Measurements from ENCODE around the gene BPIFB3. TPM values are rescaled to one million over a fixed set of nuclear protein-coding genes. Genes with fewer than 3 reads are reported as not detected.

BPIFB3 gene
- total RNA-seq, 1 experiment from 2014 or later: not detected

DNA sequence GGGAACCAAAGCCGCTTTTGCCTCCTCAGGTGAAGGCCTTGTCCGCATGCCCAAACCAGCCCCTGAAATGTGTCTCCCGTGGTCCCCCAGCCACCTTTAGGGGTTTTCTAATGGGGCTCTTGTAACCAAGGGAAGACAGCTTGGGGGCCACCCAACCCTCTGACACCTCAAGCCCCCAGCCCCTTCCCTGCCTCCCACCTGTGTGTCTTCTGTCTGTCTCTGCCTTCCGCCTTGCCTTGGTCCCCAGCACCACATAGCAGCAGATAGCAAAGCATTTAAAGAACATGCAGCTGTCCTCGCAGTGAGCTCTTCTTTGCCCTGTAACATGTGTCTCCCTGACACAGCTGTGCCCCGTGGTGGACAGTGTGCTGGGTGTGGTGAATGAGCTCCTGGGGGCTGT lies 9.6 kb downstream of the BPIFB3 start:
- Mint-ChIP-seq H3K36me3 (no peaks in the 10 kb centered on the region), H3K9me3 (no peaks in the 10 kb centered on the region), H3K27ac (no peak overlapping the region), H3K4me1 (no peaks in the 10 kb centered on the region), H3K4me3 (no peak overlapping the region), H3K27me3 (ENCODE audit: low read depth) (no peaks in the 10 kb centered on the region)
- ATAC-seq (no peak), DNase-seq (ENCODE audit: low spot score) (no peak)
- ChIA-PET POLR2A (no interaction called here), CTCF (no interaction called here)
- TF ChIP-seq, protein P1, sequence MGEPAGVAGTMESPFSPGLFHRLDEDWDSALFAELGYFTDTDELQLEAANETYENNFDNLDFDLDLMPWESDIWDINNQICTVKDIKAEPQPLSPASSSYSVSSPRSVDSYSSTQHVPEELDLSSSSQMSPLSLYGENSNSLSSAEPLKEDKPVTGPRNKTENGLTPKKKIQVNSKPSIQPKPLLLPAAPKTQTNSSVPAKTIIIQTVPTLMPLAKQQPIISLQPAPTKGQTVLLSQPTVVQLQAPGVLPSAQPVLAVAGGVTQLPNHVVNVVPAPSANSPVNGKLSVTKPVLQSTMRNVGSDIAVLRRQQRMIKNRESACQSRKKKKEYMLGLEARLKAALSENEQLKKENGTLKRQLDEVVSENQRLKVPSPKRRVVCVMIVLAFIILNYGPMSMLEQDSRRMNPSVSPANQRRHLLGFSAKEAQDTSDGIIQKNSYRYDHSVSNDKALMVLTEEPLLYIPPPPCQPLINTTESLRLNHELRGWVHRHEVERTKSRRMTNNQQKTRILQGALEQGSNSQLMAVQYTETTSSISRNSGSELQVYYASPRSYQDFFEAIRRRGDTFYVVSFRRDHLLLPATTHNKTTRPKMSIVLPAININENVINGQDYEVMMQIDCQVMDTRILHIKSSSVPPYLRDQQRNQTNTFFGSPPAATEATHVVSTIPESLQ (CRISPR knock-in tag; IDR thresholded peaks at IDR 0.05): no peak
- TF ChIP-seq SP1 (CRISPR knock-in tag; conservative IDR thresholded peaks at IDR 0.05): no peak
- TF ChIP-seq OVOL2 (CRISPR knock-in tag; IDR thresholded peaks at IDR 0.05; ENCODE audit: borderline replicate concordance): no peak
- TF ChIP-seq, protein P2, sequence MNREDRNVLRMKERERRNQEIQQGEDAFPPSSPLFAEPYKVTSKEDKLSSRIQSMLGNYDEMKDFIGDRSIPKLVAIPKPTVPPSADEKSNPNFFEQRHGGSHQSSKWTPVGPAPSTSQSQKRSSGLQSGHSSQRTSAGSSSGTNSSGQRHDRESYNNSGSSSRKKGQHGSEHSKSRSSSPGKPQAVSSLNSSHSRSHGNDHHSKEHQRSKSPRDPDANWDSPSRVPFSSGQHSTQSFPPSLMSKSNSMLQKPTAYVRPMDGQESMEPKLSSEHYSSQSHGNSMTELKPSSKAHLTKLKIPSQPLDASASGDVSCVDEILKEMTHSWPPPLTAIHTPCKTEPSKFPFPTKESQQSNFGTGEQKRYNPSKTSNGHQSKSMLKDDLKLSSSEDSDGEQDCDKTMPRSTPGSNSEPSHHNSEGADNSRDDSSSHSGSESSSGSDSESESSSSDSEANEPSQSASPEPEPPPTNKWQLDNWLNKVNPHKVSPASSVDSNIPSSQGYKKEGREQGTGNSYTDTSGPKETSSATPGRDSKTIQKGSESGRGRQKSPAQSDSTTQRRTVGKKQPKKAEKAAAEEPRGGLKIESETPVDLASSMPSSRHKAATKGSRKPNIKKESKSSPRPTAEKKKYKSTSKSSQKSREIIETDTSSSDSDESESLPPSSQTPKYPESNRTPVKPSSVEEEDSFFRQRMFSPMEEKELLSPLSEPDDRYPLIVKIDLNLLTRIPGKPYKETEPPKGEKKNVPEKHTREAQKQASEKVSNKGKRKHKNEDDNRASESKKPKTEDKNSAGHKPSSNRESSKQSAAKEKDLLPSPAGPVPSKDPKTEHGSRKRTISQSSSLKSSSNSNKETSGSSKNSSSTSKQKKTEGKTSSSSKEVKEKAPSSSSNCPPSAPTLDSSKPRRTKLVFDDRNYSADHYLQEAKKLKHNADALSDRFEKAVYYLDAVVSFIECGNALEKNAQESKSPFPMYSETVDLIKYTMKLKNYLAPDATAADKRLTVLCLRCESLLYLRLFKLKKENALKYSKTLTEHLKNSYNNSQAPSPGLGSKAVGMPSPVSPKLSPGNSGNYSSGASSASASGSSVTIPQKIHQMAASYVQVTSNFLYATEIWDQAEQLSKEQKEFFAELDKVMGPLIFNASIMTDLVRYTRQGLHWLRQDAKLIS (CRISPR knock-in tag; IDR thresholded peaks at IDR 0.05; ENCODE audit: borderline replicate concordance): no peak
- TF ChIP-seq JAZF1 (CRISPR knock-in tag; IDR thresholded peaks at IDR 0.05): no peak
- TF ChIP-seq, protein P3, sequence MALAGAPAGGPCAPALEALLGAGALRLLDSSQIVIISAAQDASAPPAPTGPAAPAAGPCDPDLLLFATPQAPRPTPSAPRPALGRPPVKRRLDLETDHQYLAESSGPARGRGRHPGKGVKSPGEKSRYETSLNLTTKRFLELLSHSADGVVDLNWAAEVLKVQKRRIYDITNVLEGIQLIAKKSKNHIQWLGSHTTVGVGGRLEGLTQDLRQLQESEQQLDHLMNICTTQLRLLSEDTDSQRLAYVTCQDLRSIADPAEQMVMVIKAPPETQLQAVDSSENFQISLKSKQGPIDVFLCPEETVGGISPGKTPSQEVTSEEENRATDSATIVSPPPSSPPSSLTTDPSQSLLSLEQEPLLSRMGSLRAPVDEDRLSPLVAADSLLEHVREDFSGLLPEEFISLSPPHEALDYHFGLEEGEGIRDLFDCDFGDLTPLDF (CRISPR knock-in tag; IDR thresholded peaks at IDR 0.05): no peak
- no peak for TF ChIP-seq ZNF219 (CRISPR knock-in tag; IDR thresholded peaks at IDR 0.05; ENCODE audit: borderline replicate concordance)
- no peak for TF ChIP-seq CREB1 (CRISPR knock-in tag; IDR thresholded peaks at IDR 0.05)
- TF ChIP-seq ZBTB21 (CRISPR knock-in tag; IDR thresholded peaks at IDR 0.05; ENCODE audit: borderline replicate concordance): no peak
- TF ChIP-seq, protein P4, sequence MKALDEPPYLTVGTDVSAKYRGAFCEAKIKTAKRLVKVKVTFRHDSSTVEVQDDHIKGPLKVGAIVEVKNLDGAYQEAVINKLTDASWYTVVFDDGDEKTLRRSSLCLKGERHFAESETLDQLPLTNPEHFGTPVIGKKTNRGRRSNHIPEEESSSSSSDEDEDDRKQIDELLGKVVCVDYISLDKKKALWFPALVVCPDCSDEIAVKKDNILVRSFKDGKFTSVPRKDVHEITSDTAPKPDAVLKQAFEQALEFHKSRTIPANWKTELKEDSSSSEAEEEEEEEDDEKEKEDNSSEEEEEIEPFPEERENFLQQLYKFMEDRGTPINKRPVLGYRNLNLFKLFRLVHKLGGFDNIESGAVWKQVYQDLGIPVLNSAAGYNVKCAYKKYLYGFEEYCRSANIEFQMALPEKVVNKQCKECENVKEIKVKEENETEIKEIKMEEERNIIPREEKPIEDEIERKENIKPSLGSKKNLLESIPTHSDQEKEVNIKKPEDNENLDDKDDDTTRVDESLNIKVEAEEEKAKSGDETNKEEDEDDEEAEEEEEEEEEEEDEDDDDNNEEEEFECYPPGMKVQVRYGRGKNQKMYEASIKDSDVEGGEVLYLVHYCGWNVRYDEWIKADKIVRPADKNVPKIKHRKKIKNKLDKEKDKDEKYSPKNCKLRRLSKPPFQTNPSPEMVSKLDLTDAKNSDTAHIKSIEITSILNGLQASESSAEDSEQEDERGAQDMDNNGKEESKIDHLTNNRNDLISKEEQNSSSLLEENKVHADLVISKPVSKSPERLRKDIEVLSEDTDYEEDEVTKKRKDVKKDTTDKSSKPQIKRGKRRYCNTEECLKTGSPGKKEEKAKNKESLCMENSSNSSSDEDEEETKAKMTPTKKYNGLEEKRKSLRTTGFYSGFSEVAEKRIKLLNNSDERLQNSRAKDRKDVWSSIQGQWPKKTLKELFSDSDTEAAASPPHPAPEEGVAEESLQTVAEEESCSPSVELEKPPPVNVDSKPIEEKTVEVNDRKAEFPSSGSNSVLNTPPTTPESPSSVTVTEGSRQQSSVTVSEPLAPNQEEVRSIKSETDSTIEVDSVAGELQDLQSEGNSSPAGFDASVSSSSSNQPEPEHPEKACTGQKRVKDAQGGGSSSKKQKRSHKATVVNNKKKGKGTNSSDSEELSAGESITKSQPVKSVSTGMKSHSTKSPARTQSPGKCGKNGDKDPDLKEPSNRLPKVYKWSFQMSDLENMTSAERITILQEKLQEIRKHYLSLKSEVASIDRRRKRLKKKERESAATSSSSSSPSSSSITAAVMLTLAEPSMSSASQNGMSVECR (CRISPR knock-in tag; IDR thresholded peaks at IDR 0.05; ENCODE audit: borderline replicate concordance): no peak
- no peak for TF ChIP-seq CREM (CRISPR knock-in tag; IDR thresholded peaks at IDR 0.05)
- TF ChIP-seq, protein P5, sequence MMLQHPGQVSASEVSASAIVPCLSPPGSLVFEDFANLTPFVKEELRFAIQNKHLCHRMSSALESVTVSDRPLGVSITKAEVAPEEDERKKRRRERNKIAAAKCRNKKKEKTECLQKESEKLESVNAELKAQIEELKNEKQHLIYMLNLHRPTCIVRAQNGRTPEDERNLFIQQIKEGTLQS (CRISPR knock-in tag; conservative IDR thresholded peaks at IDR 0.05): no peak
- TF ChIP-seq MYBL2 (CRISPR knock-in tag; IDR thresholded peaks at IDR 0.05): no peak
- TF ChIP-seq, protein P6, sequence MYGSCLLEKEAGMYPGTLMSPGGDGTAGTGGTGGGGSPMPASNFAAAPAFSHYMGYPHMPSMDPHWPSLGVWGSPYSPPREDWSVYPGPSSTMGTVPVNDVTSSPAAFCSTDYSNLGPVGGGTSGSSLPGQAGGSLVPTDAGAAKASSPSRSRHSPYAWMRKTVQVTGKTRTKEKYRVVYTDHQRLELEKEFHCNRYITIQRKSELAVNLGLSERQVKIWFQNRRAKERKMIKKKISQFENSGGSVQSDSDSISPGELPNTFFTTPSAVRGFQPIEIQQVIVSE (CRISPR knock-in tag; IDR thresholded peaks at IDR 0.05; ENCODE audit: borderline replicate concordance): no peak
- no peak for TF ChIP-seq NFATC4 (CRISPR knock-in tag; IDR thresholded peaks at IDR 0.05)
- TF ChIP-seq MXD4 (CRISPR knock-in tag; IDR thresholded peaks at IDR 0.05; ENCODE audit: borderline replicate concordance): no peak

All from WTC11 (cell line).